ENCODE data around the gene RO60. TPM values are rescaled to one million over a fixed set of nuclear protein-coding genes. Genes with fewer than 3 reads are reported as not detected.

Gene RO60
- total RNA-seq, 1 experiment from 2014 or later: 69.5 TPM

DNA sequence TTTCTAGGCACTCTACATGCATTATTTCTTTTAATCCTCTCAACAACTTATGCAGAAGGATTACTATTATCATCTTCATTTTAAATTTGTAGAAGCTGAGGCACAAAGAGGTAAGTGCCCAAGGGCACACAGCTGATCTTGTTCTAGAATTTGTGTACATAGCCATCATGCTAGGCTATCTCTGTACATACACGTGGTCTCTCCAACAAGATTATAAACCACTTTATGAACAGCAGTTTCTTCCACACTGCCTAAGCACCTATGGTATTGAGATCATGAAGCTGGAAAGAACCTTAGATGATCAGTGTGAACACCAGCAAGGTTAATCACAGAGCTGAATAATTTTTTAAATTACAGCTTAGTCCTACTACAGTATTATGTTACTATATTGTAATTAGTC, 29.1 kb upstream of the RO60 start:
- H3K9ac ChIP-seq (ENCODE audit: low read length): no peak overlapping the region
- no peaks in the 10 kb centered on the region for H3K27me3 ChIP-seq (ENCODE audit: insufficient read depth, low read length)
- H4K20me1 ChIP-seq (ENCODE audit: insufficient read depth): peaks cover 12% of the 10 kb centered on the region; the same call in 1 of the 2 replicates
- peaks cover 0 to 16% of the 10 kb centered on the region in 2 experiments; a peak in 1 of 4 replicates for H3K36me3 ChIP-seq (ENCODE audit: control insufficient read depth in 1 of 2, insufficient read depth in 2 of 2, low read length in 2 of 2)
- peaks cover 70% of the 10 kb centered on the region for H3K79me2 ChIP-seq (ENCODE audit: insufficient read depth, low read length)
- no peak for DNase-seq (ENCODE audit: low read depth, low spot score)
- CTCF ChIA-PET: interaction anchor here (0.6 to 2.0 kb wide), 7 partner anchors 9 to 556 kb away, joined by 3 to 10 read pairs (median 5); no protein-coding TSS in a partner anchor
- H3K4me2 ChIP-seq (ENCODE audit: low read length): no peak overlapping the region
- TF ChIP-seq POLR2A (IDR thresholded peaks at IDR 0.05; ENCODE audit: borderline replicate concordance, extremely low read depth, insufficient read depth, insufficient read length) (no peak), CBX3 (IDR thresholded peaks at IDR 0.05; ENCODE audit: low read depth) (no peak), FOSL1 (IDR thresholded peaks at IDR 0.05; ENCODE audit: low read depth) (no peak), SRF (IDR thresholded peaks at IDR 0.05; ENCODE audit: low read depth) (no peak)
- TF ChIP-seq, protein P1, sequence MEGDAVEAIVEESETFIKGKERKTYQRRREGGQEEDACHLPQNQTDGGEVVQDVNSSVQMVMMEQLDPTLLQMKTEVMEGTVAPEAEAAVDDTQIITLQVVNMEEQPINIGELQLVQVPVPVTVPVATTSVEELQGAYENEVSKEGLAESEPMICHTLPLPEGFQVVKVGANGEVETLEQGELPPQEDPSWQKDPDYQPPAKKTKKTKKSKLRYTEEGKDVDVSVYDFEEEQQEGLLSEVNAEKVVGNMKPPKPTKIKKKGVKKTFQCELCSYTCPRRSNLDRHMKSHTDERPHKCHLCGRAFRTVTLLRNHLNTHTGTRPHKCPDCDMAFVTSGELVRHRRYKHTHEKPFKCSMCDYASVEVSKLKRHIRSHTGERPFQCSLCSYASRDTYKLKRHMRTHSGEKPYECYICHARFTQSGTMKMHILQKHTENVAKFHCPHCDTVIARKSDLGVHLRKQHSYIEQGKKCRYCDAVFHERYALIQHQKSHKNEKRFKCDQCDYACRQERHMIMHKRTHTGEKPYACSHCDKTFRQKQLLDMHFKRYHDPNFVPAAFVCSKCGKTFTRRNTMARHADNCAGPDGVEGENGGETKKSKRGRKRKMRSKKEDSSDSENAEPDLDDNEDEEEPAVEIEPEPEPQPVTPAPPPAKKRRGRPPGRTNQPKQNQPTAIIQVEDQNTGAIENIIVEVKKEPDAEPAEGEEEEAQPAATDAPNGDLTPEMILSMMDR (IDR thresholded peaks at IDR 0.05 in 2 of 3, conservative IDR thresholded peaks at IDR 0.05 in 1 of 3; ENCODE audit: borderline replicate concordance in 1 of 3, insufficient read depth in 1 of 3, low read depth in 2 of 3, low read length in 2 of 3): no peak
- TF ChIP-seq, protein P2, sequence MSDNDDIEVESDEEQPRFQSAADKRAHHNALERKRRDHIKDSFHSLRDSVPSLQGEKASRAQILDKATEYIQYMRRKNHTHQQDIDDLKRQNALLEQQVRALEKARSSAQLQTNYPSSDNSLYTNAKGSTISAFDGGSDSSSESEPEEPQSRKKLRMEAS (IDR thresholded peaks at IDR 0.05): no peak
- TF ChIP-seq, protein P3, sequence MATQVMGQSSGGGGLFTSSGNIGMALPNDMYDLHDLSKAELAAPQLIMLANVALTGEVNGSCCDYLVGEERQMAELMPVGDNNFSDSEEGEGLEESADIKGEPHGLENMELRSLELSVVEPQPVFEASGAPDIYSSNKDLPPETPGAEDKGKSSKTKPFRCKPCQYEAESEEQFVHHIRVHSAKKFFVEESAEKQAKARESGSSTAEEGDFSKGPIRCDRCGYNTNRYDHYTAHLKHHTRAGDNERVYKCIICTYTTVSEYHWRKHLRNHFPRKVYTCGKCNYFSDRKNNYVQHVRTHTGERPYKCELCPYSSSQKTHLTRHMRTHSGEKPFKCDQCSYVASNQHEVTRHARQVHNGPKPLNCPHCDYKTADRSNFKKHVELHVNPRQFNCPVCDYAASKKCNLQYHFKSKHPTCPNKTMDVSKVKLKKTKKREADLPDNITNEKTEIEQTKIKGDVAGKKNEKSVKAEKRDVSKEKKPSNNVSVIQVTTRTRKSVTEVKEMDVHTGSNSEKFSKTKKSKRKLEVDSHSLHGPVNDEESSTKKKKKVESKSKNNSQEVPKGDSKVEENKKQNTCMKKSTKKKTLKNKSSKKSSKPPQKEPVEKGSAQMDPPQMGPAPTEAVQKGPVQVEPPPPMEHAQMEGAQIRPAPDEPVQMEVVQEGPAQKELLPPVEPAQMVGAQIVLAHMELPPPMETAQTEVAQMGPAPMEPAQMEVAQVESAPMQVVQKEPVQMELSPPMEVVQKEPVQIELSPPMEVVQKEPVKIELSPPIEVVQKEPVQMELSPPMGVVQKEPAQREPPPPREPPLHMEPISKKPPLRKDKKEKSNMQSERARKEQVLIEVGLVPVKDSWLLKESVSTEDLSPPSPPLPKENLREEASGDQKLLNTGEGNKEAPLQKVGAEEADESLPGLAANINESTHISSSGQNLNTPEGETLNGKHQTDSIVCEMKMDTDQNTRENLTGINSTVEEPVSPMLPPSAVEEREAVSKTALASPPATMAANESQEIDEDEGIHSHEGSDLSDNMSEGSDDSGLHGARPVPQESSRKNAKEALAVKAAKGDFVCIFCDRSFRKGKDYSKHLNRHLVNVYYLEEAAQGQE (IDR thresholded peaks at IDR 0.05; ENCODE audit: low read depth): no peak
- intact Hi-C loops (cut with micrococcal nuclease): no loop called here
- no peaks in the 10 kb centered on the region for H3K9me2 ChIP-seq (ENCODE audit: insufficient read depth)
- no peaks in the 10 kb centered on the region for H3K4me1 ChIP-seq (ENCODE audit: control insufficient read depth in 1 of 2, insufficient read depth in 2 of 2, low read length in 2 of 2)
- BruUV-seq (replicated peaks): no TSS peak
- H2AFZ ChIP-seq (ENCODE audit: low read depth, low read length, poor library complexity, severe bottlenecking): no peak overlapping the region
- no peaks in the 10 kb centered on the region for H3K9me3 ChIP-seq (ENCODE audit: control insufficient read depth in 1 of 2, insufficient read depth in 1 of 2, low read depth in 1 of 2, low read length in 2 of 2)
- no peak overlapping the region for H3K4me3 ChIP-seq (replicated peaks in 1 of 2; ENCODE audit: low read depth in 1 of 2, low read length in 2 of 2)
- RAD21 ChIA-PET (ENCODE audit: low non-redundant PET in 1 of 2, low total read pairs in 2 of 2, uncharacterized antibody in 2 of 2, unreplicated experiment in 2 of 2): no interaction called here
- ATAC-seq: no peak
- no peak overlapping the region for H3K27ac ChIP-seq (ENCODE audit: low read depth, low read length)
- POLR2A ChIA-PET: interaction anchor here (0.6 to 1.0 kb wide), 3 partner anchors 29 to 222 kb away, joined by 3 read pairs; partner anchors contain the start of genes RGS2, RO60 and UCHL5

Measured in HCT116 (cell line).